SJSA1 (cell line): Measurements from ENCODE around the gene TKFC. TPM values are rescaled to one million over a fixed set of nuclear protein-coding genes. Genes with fewer than 3 reads are reported as not detected.

Experiments
- DNase-seq, 2 experiments: peaks; one replicate each; pipeline ENCODE4 v3.0.0-alpha.2; 2015 to 2020; ENCODE audit warnings: low spot score in 2 of 2, low read depth in 1 of 2
- H3K27ac ChIP-seq: fragments of 250-450 bp; sonication (Bioruptor Pico); 2 replicates; pipeline ENCODE4 v1.5.1; 2020; ENCODE audit warnings: mild to moderate bottlenecking, moderate library complexity
- H3K27me3 ChIP-seq: fragments of 250-450 bp; sonication (Bioruptor Pico); replicated peaks from 2 replicates; pipeline ENCODE4 v1.5.1; 2020; ENCODE audit warnings: mild to moderate bottlenecking, moderate library complexity
- H3K36me3 ChIP-seq: fragments of 250-450 bp; sonication (Bioruptor Pico); 2 replicates; pipeline ENCODE4 v1.5.1; 2020; ENCODE audit warnings: mild to moderate bottlenecking
- H3K4me1 ChIP-seq: fragments of 250-450 bp; sonication (Bioruptor Pico); replicated peaks from 2 replicates; pipeline ENCODE4 v1.6.1; 2021; ENCODE audit warnings: mild to moderate bottlenecking
- H3K4me3 ChIP-seq: fragments of 250-450 bp; sonication (Bioruptor Pico); 2 replicates; pipeline ENCODE4 v1.5.1; 2020; ENCODE audit warnings: mild to moderate bottlenecking
- H3K9me3 ChIP-seq: fragments of 250-450 bp; sonication (Bioruptor Pico); replicated peaks from 2 replicates; pipeline ENCODE4 v1.5.1; 2020; ENCODE audit warnings: mild to moderate bottlenecking
- total RNA-seq: library from RNA; depleted of rRNA; stranded (reverse); fragments of >200 nt; shearing (Covaris generic); gene quantifications from 2 replicates; pipeline ENCODE4 v1.2.3, GENCODE V29; 2014

The TKFC gene
- total RNA-seq, 1 experiment from 2014 or later = 28.5 TPM

- Histone ChIP-seq H3K4me1 (peaks cover 25% of the 10 kb centered on the region), H3K27me3 (no peaks in the 10 kb centered on the region), H3K36me3 (peaks cover 49% of the 10 kb centered on the region), H3K4me3 (peak overlapping the region; percentile 80), H3K9me3 (no peaks in the 10 kb centered on the region), H3K27ac (peak overlapping the region; percentile 68)
- peak; percentile 58 to 60 for DNase-seq
Measured at GRCh38 chr11:61332281-61332796, 689 bp upstream of the TKFC start.

- Histone ChIP-seq H3K27me3 (no peaks in the 10 kb centered on the region), H3K9me3 (no peaks in the 10 kb centered on the region), H3K36me3 (peaks cover 34% of the 10 kb centered on the region), H3K4me1 (peaks cover 25% of the 10 kb centered on the region), H3K4me3 (peak overlapping the region; percentile 80), H3K27ac (peak overlapping the region; percentile 68)
- no peak for DNase-seq
Measured at GRCh38 chr11:61333550-61334433, 764 bp downstream of the TKFC start.

GRCh38 chr11:61334434-61335354 is 1.7 kb downstream of the TKFC start:
- Histone ChIP-seq H3K27me3 (no peaks in the 10 kb centered on the region), H3K27ac (no peak overlapping the region), H3K4me1 (peaks cover 25% of the 10 kb centered on the region), H3K36me3 (peaks cover 25% of the 10 kb centered on the region), H3K4me3 (no peak overlapping the region), H3K9me3 (no peaks in the 10 kb centered on the region)
- peak in 1 of 2 experiments; percentile 55 for DNase-seq

- DNase-seq = no peak
- H3K27ac ChIP-seq = no peak overlapping the region
Measured at GRCh38 chr11:61335355-61335710, 2.3 kb downstream of the TKFC start.

GRCh38 chr11:61336171-61336935 is 3.3 kb downstream of the TKFC start:
- peaks cover 32% of the 10 kb centered on the region for H3K4me1 ChIP-seq
- no peak overlapping the region for H3K4me3 ChIP-seq
- no peaks in the 10 kb centered on the region for H3K27me3 ChIP-seq
- no peak overlapping the region for H3K27ac ChIP-seq
- H3K36me3 ChIP-seq = peaks cover 12% of the 10 kb centered on the region
- DNase-seq = peak; percentile 78 to 84
- no peaks in the 10 kb centered on the region for H3K9me3 ChIP-seq

More at GRCh38 chr11:61335355-61335710, 2.3 kb downstream of the TKFC start:
- H3K4me3 ChIP-seq = no peak overlapping the region
- H3K9me3 ChIP-seq = no peaks in the 10 kb centered on the region
- no peaks in the 10 kb centered on the region for H3K27me3 ChIP-seq
- peaks cover 19% of the 10 kb centered on the region for H3K36me3 ChIP-seq
- H3K4me1 ChIP-seq = peaks cover 25% of the 10 kb centered on the region

- no peaks in the 10 kb centered on the region for H3K9me3 ChIP-seq
- no peak overlapping the region for H3K4me3 ChIP-seq
- peaks cover 39% of the 10 kb centered on the region for H3K4me1 ChIP-seq
- no peaks in the 10 kb centered on the region for H3K27me3 ChIP-seq
- peaks cover under 1% of the 10 kb centered on the region; the same call in 1 of the 2 replicates for H3K36me3 ChIP-seq
- H3K27ac ChIP-seq = no peak overlapping the region
- DNase-seq = no peak
Measured at GRCh38 chr11:61337706-61338470, 4.9 kb downstream of the TKFC start.

GRCh38 chr11:61338783-61339489 is 5.9 kb downstream of the TKFC start:
- no peaks in the 10 kb centered on the region for H3K27me3 ChIP-seq
- peaks cover 43% of the 10 kb centered on the region for H3K4me1 ChIP-seq
- H3K36me3 ChIP-seq = no peaks in the 10 kb centered on the region; the same call in 1 of the 2 replicates
- H3K4me3 ChIP-seq = no peak overlapping the region
- H3K27ac ChIP-seq = no peak overlapping the region
- no peak for DNase-seq
- no peaks in the 10 kb centered on the region for H3K9me3 ChIP-seq

GRCh38 chr11:61339490-61339878 is 6.5 kb downstream of the TKFC start:
- no peak for DNase-seq
- H3K27ac ChIP-seq = no peak overlapping the region
- no peaks in the 10 kb centered on the region for H3K9me3 ChIP-seq
- H3K27me3 ChIP-seq = no peaks in the 10 kb centered on the region
- no peaks in the 10 kb centered on the region; the same call in 1 of the 2 replicates for H3K36me3 ChIP-seq
- no peak overlapping the region for H3K4me3 ChIP-seq
- peaks cover 41% of the 10 kb centered on the region for H3K4me1 ChIP-seq

GRCh38 chr11:61340979-61341378 is 8.0 kb downstream of the TKFC start:
- Histone ChIP-seq H3K27me3 (no peaks in the 10 kb centered on the region), H3K36me3 (no peaks in the 10 kb centered on the region; the same call in 1 of the 2 replicates), H3K27ac (no peak overlapping the region), H3K4me3 (no peak overlapping the region), H3K4me1 (peaks cover 47% of the 10 kb centered on the region), H3K9me3 (no peaks in the 10 kb centered on the region)
- no peak for DNase-seq

GRCh38 chr11:61341706-61342105 is 8.7 kb downstream of the TKFC start:
- Histone ChIP-seq H3K9me3 (no peaks in the 10 kb centered on the region), H3K4me3 (no peak overlapping the region), H3K27me3 (no peaks in the 10 kb centered on the region), H3K36me3 (no peaks in the 10 kb centered on the region; the same call in 1 of the 2 replicates), H3K4me1 (peaks cover 39% of the 10 kb centered on the region), H3K27ac (peak overlapping the region; percentile 45)
- no peak for DNase-seq

GRCh38 chr11:61342207-61342803 is 9.3 kb downstream of the TKFC start:
- H3K4me3 ChIP-seq = 0 out of 2 replicates have a peak overlapping the region, but pooled peaks have one; percentile 2
- peaks cover 39% of the 10 kb centered on the region for H3K4me1 ChIP-seq
- H3K9me3 ChIP-seq = no peaks in the 10 kb centered on the region
- peak; percentile 89 to 90 for DNase-seq
- H3K36me3 ChIP-seq = no peaks in the 10 kb centered on the region; the same call in 1 of the 2 replicates
- H3K27ac ChIP-seq = peak overlapping the region; percentile 45
- no peaks in the 10 kb centered on the region for H3K27me3 ChIP-seq
